GM19463 (cell line): Measurements from ENCODE around the gene NTN1.
"Not testable (repeated sequence)": the region's sequence is repeated elsewhere in the genome, so short reads cannot be mapped to it uniquely, and the experiment has no call there.

Source experiments
- ATAC-seq: cut with Tn5 transposase; IDR thresholded peaks from one replicate; pipeline ENCODE4 v1.9.1; 2021; ENCODE audit warnings: mild to moderate bottlenecking, moderate library complexity; ENCODE audit not compliant: unreplicated experiment

Gene NTN1

GRCh38 chr17:9151740-9152139 lies 130.4 kb downstream of the NTN1 start:
- not testable (repeated sequence) for ATAC-seq

GRCh38 chr17:9158544-9159452 lies 137.5 kb downstream of the NTN1 start:
- no peak for ATAC-seq

GRCh38 chr17:9162275-9162985 lies 141.1 kb downstream of the NTN1 start:
- no peak for ATAC-seq

GRCh38 chr17:9166788-9167187 lies 145.5 kb downstream of the NTN1 start:
- no peak for ATAC-seq

- no peak for ATAC-seq
Observed at GRCh38 chr17:9167379-9167778, 146.1 kb downstream of the NTN1 start.

- no peak for ATAC-seq
Observed at GRCh38 chr17:9169116-9169515, 147.8 kb downstream of the NTN1 start.

- no peak for ATAC-seq
Observed at GRCh38 chr17:9170336-9170735, 149.0 kb downstream of the NTN1 start.

GRCh38 chr17:9170853-9171252 lies 149.5 kb downstream of the NTN1 start:
- ATAC-seq: no peak

GRCh38 chr17:9173386-9173983 lies 152.2 kb downstream of the NTN1 start:
- no peak for ATAC-seq

GRCh38 chr17:9174312-9174711 lies 153.0 kb downstream of the NTN1 start:
- no peak for ATAC-seq

GRCh38 chr17:9174779-9175574 lies 153.7 kb downstream of the NTN1 start:
- no peak for ATAC-seq

- ATAC-seq: no peak
Observed at GRCh38 chr17:9175700-9176467, 154.6 kb downstream of the NTN1 start.

- ATAC-seq: no peak
Observed at GRCh38 chr17:9177212-9177611, 155.9 kb downstream of the NTN1 start.

GRCh38 chr17:9178319-9178718 lies 157.0 kb downstream of the NTN1 start:
- no peak for ATAC-seq

GRCh38 chr17:9179602-9180001 lies 158.3 kb downstream of the NTN1 start:
- ATAC-seq: no peak

- ATAC-seq: no peak
Observed at GRCh38 chr17:9181640-9182039, 160.3 kb downstream of the NTN1 start.

GRCh38 chr17:9183306-9183705 lies 162.0 kb downstream of the NTN1 start:
- no peak for ATAC-seq

GRCh38 chr17:9185142-9185541 lies 163.8 kb downstream of the NTN1 start:
- ATAC-seq: no peak

GRCh38 chr17:9185688-9186284 lies 164.5 kb downstream of the NTN1 start:
- no peak for ATAC-seq

- ATAC-seq: no peak
Observed at GRCh38 chr17:9187828-9188227, 166.5 kb downstream of the NTN1 start.
